ES-I3 (cell line): ENCODE results near the gene TNPO1.
A peak's percentile ranks its signal among the peaks of the same experiment; 100 is the strongest.

Source experiments
- H3K36me3 ChIP-seq: 2 replicates; pipeline ENCODE4 v1.6.1; 2013; ENCODE audit warnings: mild to moderate bottlenecking, low read length, control low read depth, moderate library complexity; ENCODE audit not compliant: insufficient read depth
- H3K4me1 ChIP-seq: 2 replicates; pipeline ENCODE4 v1.6.1; 2013; ENCODE audit warnings: mild to moderate bottlenecking, control low read depth, low read length; ENCODE audit not compliant: insufficient read depth
- H3K9ac ChIP-seq: 2 replicates; pipeline ENCODE4 v1.6.1; 2013; ENCODE audit warnings: low read depth, mild to moderate bottlenecking, low read length, moderate library complexity
- H3K9me3 ChIP-seq: 2 replicates; pipeline ENCODE4 v1.6.1; 2013; ENCODE audit warnings: mild to moderate bottlenecking, low read length, moderate library complexity; ENCODE audit not compliant: control insufficient read depth, insufficient read depth

TNPO1 gene

GRCh38 chr5:72940082-72940481 lies 123.6 kb downstream of the TNPO1 start:
- H3K4me1 ChIP-seq = no peaks in the 10 kb centered on the region
- no peaks in the 10 kb centered on the region for H3K9me3 ChIP-seq
- no peak overlapping the region for H3K9ac ChIP-seq
- H3K36me3 ChIP-seq = no peaks in the 10 kb centered on the region

GRCh38 chr5:72943307-72943706 lies 126.8 kb downstream of the TNPO1 start:
- Histone ChIP-seq H3K9me3 (no peaks in the 10 kb centered on the region), H3K9ac (no peak overlapping the region), H3K36me3 (no peaks in the 10 kb centered on the region), H3K4me1 (no peaks in the 10 kb centered on the region)

DNA sequence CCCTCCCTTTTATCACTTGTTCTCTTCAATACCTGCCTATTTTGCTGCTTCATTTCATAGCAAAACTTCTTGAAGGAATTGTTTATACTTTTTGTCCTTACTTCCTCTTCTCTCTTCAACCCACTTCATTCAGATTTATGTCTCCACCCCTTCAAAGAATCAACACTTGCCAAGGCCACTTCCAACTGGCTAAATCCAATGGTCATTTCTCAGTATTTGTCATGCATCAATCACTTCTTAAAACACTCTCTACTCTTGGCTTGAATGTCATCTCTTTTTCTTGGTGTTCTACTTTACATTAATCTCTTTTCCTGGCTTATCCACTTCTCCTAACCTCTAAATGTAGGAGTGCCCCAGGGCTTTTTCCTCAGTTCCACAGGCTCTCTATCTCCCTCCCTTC lies 131.0 kb downstream of the TNPO1 start:
- H3K36me3 ChIP-seq = no peaks in the 10 kb centered on the region
- H3K9ac ChIP-seq = no peak overlapping the region
- H3K9me3 ChIP-seq = no peaks in the 10 kb centered on the region
- H3K4me1 ChIP-seq = no peaks in the 10 kb centered on the region

DNA sequence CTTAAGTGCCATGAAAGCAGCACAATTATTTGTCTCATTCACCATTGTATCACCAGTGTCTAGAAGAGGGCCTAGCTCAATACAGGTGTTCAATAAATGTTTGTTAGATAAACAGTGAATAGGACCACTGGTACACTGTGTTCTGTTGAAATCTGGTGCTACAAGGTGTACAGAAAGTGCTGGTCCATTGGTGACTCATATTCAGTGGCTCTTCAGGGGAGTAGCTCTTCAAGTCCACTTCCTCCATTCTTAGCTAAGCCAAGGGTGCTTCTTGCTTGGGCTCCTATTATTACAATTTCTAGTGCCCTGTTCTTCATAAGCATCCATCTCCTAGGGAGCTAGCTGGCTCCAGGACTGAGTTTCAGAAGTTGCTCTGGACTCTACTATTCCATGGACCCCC lies 133.0 kb downstream of the TNPO1 start:
- Histone ChIP-seq H3K36me3 (no peaks in the 10 kb centered on the region), H3K9me3 (no peaks in the 10 kb centered on the region), H3K4me1 (no peaks in the 10 kb centered on the region; the same call in 1 of the 2 replicates), H3K9ac (no peak overlapping the region; the same call in 1 of the 2 replicates)

DNA sequence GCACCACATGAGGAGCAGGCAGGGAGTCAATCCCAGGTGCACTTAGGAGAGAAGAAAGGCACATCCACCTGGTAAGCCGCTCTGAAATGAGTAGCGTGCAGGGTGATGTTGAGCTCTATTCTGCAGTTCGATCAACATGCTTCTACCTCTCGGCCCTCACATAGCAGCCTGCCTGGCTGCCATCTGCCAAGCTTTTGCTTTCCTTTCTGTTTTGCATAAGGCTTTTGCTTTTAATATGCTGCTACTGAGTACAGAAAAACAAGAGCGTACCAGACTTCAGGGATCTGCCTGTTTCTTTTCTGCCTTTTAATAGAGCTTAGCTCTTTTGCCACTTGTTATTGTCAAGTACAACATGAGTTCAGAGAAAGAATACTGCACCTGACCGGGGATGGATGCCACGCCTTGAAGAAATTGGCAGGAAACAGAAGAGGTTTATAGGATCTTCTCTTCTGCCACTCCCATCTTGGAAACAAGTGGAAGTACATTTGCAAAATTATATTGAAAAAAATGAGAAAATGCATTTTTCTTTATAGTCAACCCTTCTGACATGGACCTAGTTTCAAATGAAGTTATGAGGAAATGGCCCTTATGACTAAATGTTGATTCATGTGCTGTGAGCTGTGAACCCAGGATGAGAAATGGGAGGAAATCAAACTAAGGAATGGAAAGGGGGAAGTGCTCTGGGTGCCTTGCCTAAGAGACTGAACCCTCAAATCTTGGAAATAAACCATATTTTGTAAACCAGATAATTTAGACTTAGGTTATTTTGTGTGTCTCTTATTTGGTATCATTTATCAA lies 135.4 kb downstream of the TNPO1 start:
- Histone ChIP-seq H3K9me3 (no peaks in the 10 kb centered on the region), H3K4me1 (no peaks in the 10 kb centered on the region; the same call in 1 of the 2 replicates), H3K9ac (no peak overlapping the region), H3K36me3 (no peaks in the 10 kb centered on the region)

DNA sequence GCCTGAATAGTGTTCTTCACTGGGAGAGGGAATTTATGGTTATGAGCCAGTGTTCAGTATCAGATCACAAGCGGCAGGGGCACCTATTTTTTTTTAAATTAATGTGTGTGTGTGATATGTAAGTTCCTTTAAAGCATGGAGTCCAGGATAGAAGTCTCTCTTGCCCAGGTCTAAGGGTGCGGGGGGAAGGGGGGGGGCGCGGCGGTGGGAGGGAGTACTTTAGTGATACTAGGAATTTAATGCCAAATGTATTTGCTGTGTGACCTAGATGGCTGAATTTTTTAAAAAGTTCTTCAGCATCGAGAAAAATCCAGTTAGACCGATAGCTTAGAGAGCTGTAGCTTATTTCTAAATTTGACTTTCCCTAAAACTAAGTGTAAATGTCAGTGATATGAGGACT lies 137.9 kb downstream of the TNPO1 start:
- Histone ChIP-seq H3K4me1 (no peaks in the 10 kb centered on the region; the same call in 1 of the 2 replicates), H3K9ac (peak overlapping the region; percentile 97; the same call in 1 of the 2 replicates), H3K36me3 (no peaks in the 10 kb centered on the region), H3K9me3 (no peaks in the 10 kb centered on the region)

GRCh38 chr5:72955143-72955767 lies 138.8 kb downstream of the TNPO1 start:
- H3K4me1 ChIP-seq = no peaks in the 10 kb centered on the region; the same call in 1 of the 2 replicates
- H3K9me3 ChIP-seq = no peaks in the 10 kb centered on the region

GRCh38 chr5:72955768-72956323 lies 139.4 kb downstream of the TNPO1 start, which contains the start of gene FCHO2:
TSS of gene FCHO2 (plus strand) at chr5:72956041. CDS start at chr5:72956097, 56 bp downstream.
- no peaks in the 10 kb centered on the region for H3K36me3 ChIP-seq
- no peaks in the 10 kb centered on the region for H3K9me3 ChIP-seq
- H3K9ac ChIP-seq = peak within 1 kb of the TSS; percentile 97
- no peaks in the 10 kb centered on the region; the same call in 1 of the 2 replicates for H3K4me1 ChIP-seq

More at GRCh38 chr5:72955143-72955767, 138.8 kb downstream of the TNPO1 start:
- Histone ChIP-seq H3K36me3 (no peaks in the 10 kb centered on the region), H3K9ac (peak overlapping the region; percentile 97)

GRCh38 chr5:72956324-72957140 lies 140.1 kb downstream of the TNPO1 start:
- Histone ChIP-seq H3K9ac (peak overlapping the region; percentile 97), H3K36me3 (no peaks in the 10 kb centered on the region), H3K9me3 (no peaks in the 10 kb centered on the region), H3K4me1 (no peaks in the 10 kb centered on the region; the same call in 1 of the 2 replicates)

DNA sequence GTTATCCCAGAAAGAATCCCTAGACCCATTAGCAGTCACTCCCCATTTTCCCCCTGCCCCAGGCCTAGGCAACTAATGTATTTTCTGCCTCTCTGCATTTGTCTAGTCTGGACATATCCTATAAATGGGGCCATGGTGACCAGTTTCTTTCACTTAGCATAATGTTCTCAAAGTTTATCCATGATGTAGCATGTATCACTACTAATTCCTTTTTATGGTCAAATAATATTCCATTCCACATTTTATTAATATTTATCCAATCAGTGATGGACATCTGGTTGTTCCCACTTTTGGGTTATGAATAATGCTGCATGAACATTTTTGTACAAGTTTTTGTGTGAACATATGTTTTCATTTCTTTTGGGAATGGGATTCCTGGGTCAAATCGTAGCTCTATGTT lies 140.9 kb downstream of the TNPO1 start:
- H3K9ac ChIP-seq = peak overlapping the region; percentile 97; the same call in 1 of the 2 replicates
- H3K36me3 ChIP-seq = no peaks in the 10 kb centered on the region
- no peaks in the 10 kb centered on the region; the same call in 1 of the 2 replicates for H3K4me1 ChIP-seq
- H3K9me3 ChIP-seq = no peaks in the 10 kb centered on the region

GRCh38 chr5:72959257-72959656 lies 142.8 kb downstream of the TNPO1 start:
- H3K36me3 ChIP-seq = no peaks in the 10 kb centered on the region

More at GRCh38 chr5:72959257-72959656, 142.8 kb downstream of the TNPO1 start:
- no peak overlapping the region for H3K9ac ChIP-seq
- no peaks in the 10 kb centered on the region for H3K9me3 ChIP-seq
- H3K4me1 ChIP-seq = no peaks in the 10 kb centered on the region
